HL-60/S4 treated with retinoic acid at 250 ng/mL for 4 days and 3 days (cell line): ENCODE data around the gene KLHL30.

Experiments
- in situ Hi-C: fragments of 300-500 bp; cut with MboI; formaldehyde crosslinking; loops from 2 replicates; pipeline ENCODE4 v1.7.0; 2022; ENCODE audit warnings: low sequenced_read_pairs

KLHL30 gene

GRCh38 chr2:238101891-238102841 is 36.3 kb upstream of the KLHL30 start:
- in situ Hi-C loops, result loop anchor here (25.0 kb wide), 1 partner anchor 240 kb away; the partner anchor contains the start of gene RAMP1

- in situ Hi-C loops, result loop anchor here (25.0 kb wide), 1 partner anchor 241 kb away; the partner anchor contains the start of gene RAMP1
Measured at GRCh38 chr2:238102865-238103264, 35.6 kb upstream of the KLHL30 start.

DNA sequence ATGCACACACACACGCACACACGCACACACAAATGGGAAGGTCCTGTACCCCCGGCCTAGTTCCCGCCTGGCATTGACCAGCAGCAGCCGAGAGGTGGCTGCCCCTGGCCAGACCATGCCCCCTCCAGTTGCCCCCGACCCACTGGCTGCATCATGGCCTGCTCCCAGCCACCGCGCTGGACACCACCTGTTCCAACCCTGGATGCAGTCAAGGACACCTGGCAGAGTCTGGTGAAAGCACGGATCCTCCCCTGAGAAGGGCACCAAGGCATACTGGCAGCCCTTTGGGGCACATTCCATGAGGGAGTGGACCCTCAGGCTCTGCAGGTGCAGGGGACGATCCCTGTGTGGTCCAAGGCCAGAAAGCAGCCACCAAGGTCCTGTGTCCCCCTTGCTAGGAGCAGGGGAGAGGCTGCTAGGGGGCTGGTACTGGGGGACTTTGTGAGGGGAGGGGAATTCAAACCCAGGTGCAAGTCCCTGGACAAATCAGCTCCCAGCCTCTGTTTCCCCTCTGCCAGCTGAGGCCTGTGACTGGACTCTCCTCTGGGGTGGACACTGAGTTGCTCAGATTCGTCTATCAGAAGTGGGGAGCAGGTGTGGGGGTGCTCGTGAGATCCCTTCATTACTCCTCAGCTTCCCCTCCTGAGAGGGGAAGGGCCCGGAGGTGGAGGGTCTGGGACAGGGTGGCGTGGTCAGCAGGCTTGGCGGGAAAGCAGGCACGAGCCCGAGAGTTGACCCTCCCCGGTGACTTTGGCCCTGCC is 34.8 kb upstream of the KLHL30 start:
- in situ Hi-C loops, result loop anchor here (25.0 kb wide), 1 partner anchor 241 kb away; the partner anchor contains the start of gene RAMP1

DNA sequence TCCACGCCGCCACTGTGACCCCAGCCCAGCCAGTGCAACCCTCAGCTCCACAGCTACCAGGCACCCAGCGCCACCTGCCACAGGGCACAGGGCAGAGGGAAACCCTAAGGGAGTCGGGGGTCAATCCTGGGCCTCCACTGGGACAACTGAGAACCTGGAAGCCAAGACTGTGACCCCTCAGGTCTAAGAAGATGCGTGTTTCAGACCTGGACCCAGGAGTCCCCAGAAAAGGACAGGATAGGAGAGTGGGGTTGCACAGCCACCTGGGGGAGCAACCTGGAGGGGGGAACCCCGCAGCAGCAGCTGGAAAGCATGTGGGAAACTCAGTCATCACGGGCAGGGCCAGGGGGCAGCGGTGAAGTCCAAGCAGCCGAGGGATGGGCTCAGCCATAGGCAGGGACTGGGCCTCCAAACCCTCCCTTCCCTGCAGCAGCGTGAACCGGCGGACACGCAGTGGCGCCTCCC is 34.2 kb upstream of the KLHL30 start:
- in situ Hi-C loops, result loop anchor here (25.0 kb wide), 1 partner anchor 242 kb away; the partner anchor contains the start of gene RAMP1

- in situ Hi-C loops, result loop anchor here (25.0 kb wide), 1 partner anchor 243 kb away; the partner anchor contains the start of gene RAMP1
Measured at GRCh38 chr2:238104691-238105371, 33.6 kb upstream of the KLHL30 start.

DNA sequence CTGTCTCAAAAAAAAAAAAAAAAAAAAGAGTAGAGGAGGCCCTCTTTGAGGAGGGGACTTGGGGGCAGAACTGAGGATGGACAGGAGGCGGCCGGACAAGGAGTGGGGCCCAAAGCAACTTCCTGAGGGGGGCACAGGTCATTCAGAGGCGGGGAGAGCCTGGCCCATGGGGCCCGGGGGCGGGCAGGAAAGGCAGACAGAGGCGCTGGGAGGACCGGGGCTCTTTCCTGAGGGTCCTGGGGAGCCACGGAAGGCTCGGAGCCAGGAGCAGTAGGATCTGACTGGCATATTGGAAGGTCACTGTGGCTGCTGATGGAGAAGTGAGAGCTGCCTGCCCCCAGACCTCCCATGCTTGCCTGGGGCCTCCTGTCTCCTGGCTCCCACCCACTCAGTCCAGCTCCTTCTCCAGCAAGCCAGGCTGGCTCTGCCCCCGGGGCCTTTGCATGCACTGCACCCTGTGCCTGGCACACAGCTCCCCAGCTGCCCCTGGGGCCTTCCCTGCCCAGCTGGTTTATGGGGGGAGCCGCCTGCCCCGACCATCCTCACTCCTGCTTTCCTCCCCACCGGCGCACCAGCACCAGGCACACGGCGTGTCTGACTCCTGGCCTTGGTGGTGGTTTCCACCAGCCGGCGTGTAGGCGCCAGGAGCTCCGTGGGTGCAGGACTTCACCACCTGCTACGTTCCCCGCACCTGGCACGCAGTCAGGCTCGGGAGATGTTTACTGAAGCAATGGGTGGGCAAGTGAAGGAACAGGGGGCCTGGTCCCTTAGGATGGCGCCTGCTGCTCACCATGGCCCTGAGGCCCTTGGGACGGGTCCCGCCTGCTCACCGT is 32.7 kb upstream of the KLHL30 start:
- in situ Hi-C loops, result loop anchor here (25.0 kb wide), 1 partner anchor 243 kb away; the partner anchor contains the start of gene RAMP1

- in situ Hi-C loops, result loop anchor here (25.0 kb wide), 1 partner anchor 244 kb away; the partner anchor contains the start of gene RAMP1
Measured at GRCh38 chr2:238106339-238106697, 32.1 kb upstream of the KLHL30 start.

GRCh38 chr2:238106698-238107524 is 31.6 kb upstream of the KLHL30 start:
- in situ Hi-C loops, result loop anchor here (25.0 kb wide), 1 partner anchor 245 kb away; the partner anchor contains the start of gene RAMP1

- in situ Hi-C loops, result loop anchor here (25.0 kb wide), 1 partner anchor 245 kb away; the partner anchor contains the start of gene RAMP1
Measured at GRCh38 chr2:238107525-238108422, 30.7 kb upstream of the KLHL30 start.

GRCh38 chr2:238108423-238109183 is 29.9 kb upstream of the KLHL30 start:
- in situ Hi-C loops, result loop anchor here (25.0 kb wide), 1 partner anchor 246 kb away; the partner anchor contains the start of gene RAMP1

DNA sequence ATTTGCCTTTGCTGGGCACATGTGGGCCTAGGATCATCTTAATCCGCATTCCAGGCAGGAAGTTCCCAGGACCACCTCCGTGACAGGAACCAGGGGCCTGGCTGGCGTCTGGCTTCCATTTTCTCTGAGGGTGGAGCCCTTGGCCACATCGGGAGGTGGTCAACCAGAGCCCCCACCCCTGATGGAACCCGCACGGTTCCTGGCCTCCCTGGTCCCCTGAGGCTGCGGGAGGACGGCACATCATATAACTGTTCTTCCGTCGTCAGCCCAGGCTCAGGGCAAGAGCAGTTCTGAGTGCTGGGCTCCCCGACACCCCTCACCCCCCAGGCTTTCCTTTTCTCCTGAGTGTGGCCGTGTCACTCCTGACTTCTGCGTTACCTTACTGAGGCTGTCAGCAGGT is 24.9 kb upstream of the KLHL30 start:
- in situ Hi-C loops, result loop anchor here (25.0 kb wide), 1 partner anchor 251 kb away; the partner anchor contains the start of gene RAMP1

GRCh38 chr2:238114331-238114841 is 24.1 kb upstream of the KLHL30 start:
- in situ Hi-C loops, result loop anchor here (25.0 kb wide), 1 partner anchor 252 kb away; the partner anchor contains the start of gene RAMP1

DNA sequence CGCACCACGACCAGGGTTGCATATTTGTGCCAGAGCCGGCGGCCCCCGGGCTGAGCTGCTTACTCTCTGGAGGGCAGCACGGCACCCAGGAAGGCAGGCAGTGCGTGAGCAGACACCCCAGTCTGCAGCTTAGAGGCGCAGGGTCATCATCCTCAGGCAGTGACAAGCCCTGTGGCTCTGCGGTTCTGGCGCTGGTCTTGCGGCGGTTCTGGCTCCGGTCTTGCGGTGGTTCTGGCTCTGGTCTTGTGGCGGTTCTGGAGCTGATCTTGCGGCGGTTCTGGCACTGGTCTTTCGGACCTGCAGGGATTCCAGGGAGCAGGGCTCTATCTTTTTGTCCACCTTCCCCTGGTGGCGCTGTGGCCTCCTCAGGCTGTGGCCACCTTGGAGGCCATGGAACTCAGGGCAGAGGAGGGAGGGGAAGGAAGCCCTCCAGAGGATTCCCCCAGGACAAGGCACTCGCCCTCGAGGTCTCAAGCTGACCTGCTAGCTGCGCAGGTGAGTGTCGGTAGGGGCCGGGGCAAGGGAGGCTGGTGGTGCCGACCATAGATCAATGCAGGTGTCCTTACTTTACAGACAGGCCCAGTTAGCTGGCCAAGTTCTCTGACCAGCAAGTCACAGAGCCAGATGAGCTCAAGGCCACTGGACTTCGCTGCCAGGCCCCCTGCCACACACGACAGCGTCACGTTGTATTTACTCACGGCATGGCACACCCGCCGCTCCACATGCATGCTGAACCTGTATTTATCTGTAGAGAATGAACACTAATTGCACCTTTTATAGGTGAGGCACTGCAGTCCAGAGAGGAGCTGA is 23.4 kb upstream of the KLHL30 start:
- in situ Hi-C loops, result loop anchor here (25.0 kb wide), 1 partner anchor 253 kb away; the partner anchor contains the start of gene RAMP1

DNA sequence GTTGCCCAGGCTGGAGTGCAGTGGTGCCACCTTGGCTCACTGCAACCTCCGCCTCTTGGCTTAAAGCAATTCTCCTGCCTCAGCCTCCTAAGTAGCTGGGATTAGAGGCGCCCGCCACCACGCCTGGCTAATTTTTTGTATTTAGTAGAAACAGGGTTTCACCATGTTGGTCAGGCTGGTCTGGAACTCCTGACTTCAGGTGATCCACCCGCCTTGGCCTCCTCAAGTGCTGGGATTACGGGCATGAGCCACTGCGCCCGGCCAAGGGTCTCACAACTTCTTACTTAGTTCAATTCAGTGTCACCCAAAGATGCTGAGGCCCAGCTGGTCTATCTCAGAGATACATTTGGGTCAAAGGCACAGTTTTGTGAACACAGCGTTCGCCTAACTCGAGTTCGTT is 22.8 kb upstream of the KLHL30 start:
- in situ Hi-C loops, result loop anchor here (25.0 kb wide), 1 partner anchor 253 kb away; the partner anchor contains the start of gene RAMP1
